Skeletal muscle cell (primary cell): ENCODE data around the gene USP9X.
A peak's percentile ranks its signal among the peaks of the same experiment; 100 is the strongest.
"Not testable (repeated sequence)": the region's sequence is repeated elsewhere in the genome, so short reads cannot be mapped to it uniquely, and the experiment has no call there.

Experiments used
- DNase-seq: peaks from one replicate; pipeline ENCODE4 v3.0.0-alpha.2; 2010; ENCODE audit warnings: low read depth
- H3K4me3 ChIP-seq: 2 replicates; pipeline ENCODE4 v1.5.1; 2011; ENCODE audit warnings: low read depth, mild to moderate bottlenecking, control low read depth, low read length, moderate library complexity

Gene USP9X

GRCh38 chrX:41258871-41259270 is 173.6 kb downstream of the USP9X start:
- H3K4me3 ChIP-seq = no peak overlapping the region
- DNase-seq = no peak

DNA sequence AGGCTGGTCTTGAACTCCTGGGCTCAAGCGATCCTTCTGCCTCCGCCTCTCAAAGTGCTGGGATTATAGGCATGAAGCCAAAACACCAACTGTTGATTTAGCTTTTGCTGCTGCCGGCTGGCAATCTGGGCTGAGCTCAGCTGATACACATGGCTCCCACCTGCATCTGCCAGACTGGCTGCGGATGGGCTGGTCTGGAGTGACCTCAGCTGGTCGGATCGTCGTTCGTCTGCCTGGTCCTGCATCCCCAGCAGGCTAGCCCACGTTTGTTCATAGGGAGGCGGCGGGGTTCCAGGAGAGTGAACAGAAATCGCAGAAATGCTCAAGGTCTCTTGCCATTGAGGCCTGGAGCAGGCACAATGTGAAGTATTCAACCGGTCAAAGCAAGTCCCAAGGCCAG is 174.3 kb downstream of the USP9X start:
- DNase-seq = no peak
- no peak overlapping the region for H3K4me3 ChIP-seq

DNA sequence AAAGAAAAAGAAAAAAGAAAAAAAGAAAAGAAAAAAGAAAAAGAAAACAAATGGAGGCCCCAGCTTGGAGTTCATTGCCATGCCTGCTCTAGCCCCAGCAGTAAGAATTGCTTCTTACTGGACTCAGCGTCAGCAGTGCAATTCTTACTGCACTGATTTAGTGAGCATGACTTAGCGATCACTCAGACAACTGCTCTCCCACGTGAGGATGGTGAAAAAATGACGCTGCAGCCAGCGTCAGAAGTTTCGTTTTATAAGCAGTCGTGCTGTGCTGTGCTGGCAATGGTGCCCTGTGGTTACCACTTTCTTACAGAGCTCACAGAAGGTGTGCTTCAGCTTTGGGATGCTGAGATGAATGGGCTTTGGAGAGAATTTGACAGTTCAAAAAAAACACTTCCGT is 180.4 kb downstream of the USP9X start:
- DNase-seq = no peak
- H3K4me3 ChIP-seq = no peak overlapping the region

DNA sequence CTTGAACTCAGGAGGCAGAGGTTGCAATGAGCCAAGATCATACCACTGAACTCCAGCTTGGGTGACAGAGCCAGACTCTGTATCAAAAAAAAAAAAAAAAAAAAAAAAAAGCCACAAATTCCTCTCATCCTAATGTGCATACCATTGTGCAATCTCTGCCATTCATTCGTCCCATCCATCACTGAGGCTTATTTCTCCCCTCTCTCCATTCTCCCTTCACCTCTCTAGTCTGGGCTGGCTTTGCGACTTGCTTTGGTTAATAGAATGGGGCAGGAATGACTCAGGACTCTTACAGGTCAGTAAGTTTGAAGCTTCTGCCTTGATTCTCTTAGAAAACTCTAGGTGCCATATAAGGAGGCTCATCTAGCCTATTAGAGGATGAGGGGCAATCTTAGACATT is 188.4 kb downstream of the USP9X start:
- no peak overlapping the region for H3K4me3 ChIP-seq
- no peak for DNase-seq

DNA sequence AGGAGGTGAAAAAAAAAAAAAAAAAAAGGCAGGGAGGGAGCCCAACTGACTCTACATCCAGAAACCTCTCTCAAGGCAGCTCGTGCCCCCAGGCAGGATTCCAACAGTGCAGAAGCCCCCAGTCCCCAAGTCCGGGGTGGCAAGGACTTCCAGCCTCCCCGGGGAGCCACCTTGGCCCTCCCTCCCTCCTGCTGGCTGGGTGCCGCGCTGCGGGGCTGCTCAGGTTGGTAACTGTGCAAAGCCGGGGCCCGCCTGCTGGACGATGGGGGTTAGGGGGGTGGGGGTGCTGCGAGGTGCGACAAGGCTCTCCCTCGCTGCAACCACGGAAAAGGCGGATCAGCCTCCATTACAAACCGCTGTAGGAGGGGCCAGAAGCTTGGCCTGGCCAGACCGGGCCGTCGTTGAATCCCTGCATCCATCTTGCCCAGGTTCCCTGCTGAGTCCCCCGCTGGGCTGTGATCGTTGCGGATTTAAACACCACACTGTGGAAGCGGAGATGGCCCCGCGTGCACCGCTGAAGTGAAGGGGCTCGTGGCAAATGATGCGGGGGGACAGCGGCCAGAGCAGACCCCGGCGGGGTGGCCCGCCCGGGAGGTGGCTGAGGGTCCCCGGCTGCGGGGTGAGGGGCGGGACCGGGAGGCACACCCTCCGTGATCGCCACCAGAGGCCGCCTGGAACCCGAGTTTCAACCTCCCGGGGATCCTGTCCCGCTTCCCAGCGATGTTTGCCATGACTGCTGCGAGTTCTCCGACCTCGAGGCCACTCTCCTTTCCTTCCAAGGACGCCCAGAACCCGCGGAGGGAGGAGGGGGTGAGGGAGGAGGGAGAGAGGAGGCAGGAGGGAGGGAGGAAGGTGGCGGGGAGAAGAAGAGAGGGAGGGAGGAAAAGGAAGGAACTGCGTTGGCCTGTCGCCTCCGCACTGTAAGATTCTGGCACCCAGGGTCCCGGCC is 190.7 kb downstream of the USP9X start:
- DNase-seq = no peak
- peak overlapping the region; percentile 45 for H3K4me3 ChIP-seq

- no peak for DNase-seq
- H3K4me3 ChIP-seq = peak overlapping the region; percentile 45
Measured at GRCh38 chrX:41276661-41277506, 191.6 kb downstream of the USP9X start.

GRCh38 chrX:41282307-41282706 is 197.1 kb downstream of the USP9X start:
- not testable (repeated sequence) for DNase-seq

GRCh38 chrX:41285928-41286327 is 200.7 kb downstream of the USP9X start:
- H3K4me3 ChIP-seq, DNase-seq: not testable (repeated sequence)

More at GRCh38 chrX:41282307-41282706, 197.1 kb downstream of the USP9X start:
- H3K4me3 ChIP-seq = not testable (repeated sequence)
